ENCODE results near the gene PIF1.

PIF1 gene

GRCh38 chr15:64773606-64774005, 51.8 kb downstream of the PIF1 start:
- no peak for DNase-seq

- DNase-seq, result no peak
Observed at GRCh38 chr15:64772964-64773363, 52.5 kb downstream of the PIF1 start.

- DNase-seq, result no peak
Observed at GRCh38 chr15:64772488-64772887, 53.0 kb downstream of the PIF1 start.

GRCh38 chr15:64770626-64771025, 54.8 kb downstream of the PIF1 start:
- DNase-seq, result no peak

- DNase-seq, result no peak
Observed at GRCh38 chr15:64767203-64767602, 58.2 kb downstream of the PIF1 start.

GRCh38 chr15:64766058-64766457, 59.4 kb downstream of the PIF1 start:
- no peak for DNase-seq

Data from NK-92 treated with Interleukin-12 subunit alpha and Interleukin-12 subunit beta, amount 100 ng/mL, for 24 hours (cell line).